OCI-LY3 (cell line): ENCODE data around the gene SMURF2.

Experiments
- EZH2phosphoT487 ChIP-seq: fragments of 200-600 bp; shearing (Covaris generic); IDR thresholded peaks from 2 replicates; pipeline ENCODE4 v1.6.1; 2018; ENCODE audit warnings: antibody characterized with exemption, mixed run types, low read depth
- TF ChIP-seq, protein P1 (sequence below): fragments of 200-600, 300-600 bp; sonication (generic); IDR thresholded peaks from 2 replicates; pipeline ENCODE4 v1.5.1; 2014; ENCODE audit warnings: antibody characterized with exemption, low read length, low read depth

DNA sequence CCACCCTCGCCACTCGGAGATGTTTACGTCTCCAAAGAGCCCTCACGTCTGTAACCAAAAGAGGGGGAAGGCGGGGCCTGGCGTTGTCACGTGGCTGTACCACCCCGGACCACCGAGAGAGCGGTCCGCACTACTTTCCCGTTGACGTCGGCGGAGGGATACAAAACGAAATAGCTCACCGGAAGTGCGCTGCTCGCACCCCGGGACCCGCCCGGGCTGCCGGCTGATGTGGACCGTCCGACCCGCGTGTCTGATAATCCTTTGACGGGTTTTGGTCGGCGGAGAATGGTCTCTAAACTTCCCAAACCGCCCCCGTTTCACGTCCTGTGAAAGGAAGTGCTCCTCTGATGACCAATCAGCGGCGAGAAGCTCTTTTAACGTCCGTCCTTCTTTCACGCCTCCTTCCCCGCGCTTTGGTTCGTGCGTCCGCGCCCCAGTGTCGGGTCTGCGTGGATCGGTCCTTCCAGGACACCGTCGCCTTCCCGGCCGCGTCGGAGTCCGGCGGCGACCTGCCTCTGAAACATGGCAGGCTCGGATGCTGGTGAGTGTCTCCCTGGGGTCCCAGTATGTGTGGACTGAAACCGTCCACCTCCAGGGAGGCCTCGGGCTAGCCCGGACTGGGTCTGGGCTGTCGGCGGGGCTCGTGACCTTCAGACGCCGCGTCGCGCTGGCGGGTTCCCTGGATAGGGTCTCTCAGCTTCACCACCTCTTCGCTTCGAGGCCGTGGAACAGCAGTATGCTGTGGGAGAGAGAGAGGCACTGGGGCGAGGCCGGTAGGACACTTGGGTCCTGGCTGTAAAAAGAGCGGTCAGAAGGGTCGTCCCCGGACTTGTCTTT, 155.3 kb downstream of the SMURF2 start, which contains the start of gene CEP95:
- TF ChIP-seq, protein P1, sequence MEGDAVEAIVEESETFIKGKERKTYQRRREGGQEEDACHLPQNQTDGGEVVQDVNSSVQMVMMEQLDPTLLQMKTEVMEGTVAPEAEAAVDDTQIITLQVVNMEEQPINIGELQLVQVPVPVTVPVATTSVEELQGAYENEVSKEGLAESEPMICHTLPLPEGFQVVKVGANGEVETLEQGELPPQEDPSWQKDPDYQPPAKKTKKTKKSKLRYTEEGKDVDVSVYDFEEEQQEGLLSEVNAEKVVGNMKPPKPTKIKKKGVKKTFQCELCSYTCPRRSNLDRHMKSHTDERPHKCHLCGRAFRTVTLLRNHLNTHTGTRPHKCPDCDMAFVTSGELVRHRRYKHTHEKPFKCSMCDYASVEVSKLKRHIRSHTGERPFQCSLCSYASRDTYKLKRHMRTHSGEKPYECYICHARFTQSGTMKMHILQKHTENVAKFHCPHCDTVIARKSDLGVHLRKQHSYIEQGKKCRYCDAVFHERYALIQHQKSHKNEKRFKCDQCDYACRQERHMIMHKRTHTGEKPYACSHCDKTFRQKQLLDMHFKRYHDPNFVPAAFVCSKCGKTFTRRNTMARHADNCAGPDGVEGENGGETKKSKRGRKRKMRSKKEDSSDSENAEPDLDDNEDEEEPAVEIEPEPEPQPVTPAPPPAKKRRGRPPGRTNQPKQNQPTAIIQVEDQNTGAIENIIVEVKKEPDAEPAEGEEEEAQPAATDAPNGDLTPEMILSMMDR, result no peak
- TF ChIP-seq EZH2phosphoT487, result no peak
